ENCODE data around the gene VSX1. TPM values are rescaled to one million over a fixed set of nuclear protein-coding genes. Genes with fewer than 3 reads are reported as not detected.

Gene VSX1
- polyA plus RNA-seq, 1 donor (not counting 4 experiments of a cell fraction or from before 2014, with no cell fraction given) = not detected

GRCh38 chr20:25042531-25043498 is 39.1 kb downstream of the VSX1 start:
- H3K36me3 ChIP-seq (ENCODE audit: control insufficient read depth in 2 of 2, extremely low read depth in 1 of 2, insufficient read depth in 2 of 2, low read length in 2 of 2) = no peaks in the 10 kb centered on the region
- H3K9ac ChIP-seq (ENCODE audit: control insufficient read depth, extremely low read depth, insufficient read depth, low read length) = no peak overlapping the region
- no peaks in the 10 kb centered on the region for H4K20me1 ChIP-seq (ENCODE audit: control insufficient read depth, extremely low read depth, insufficient read depth, low read length)
- H3K4me3 ChIP-seq (ENCODE audit: control insufficient read depth in 2 of 3, extremely low read depth in 1 of 3, insufficient read depth in 2 of 3, low read depth in 1 of 3, low read length in 3 of 3) = no peak overlapping the region
- no peak for TF ChIP-seq EZH2 (IDR thresholded peaks at IDR 0.05; ENCODE audit: low read length)
- no peaks in the 10 kb centered on the region for H3K9me1 ChIP-seq (ENCODE audit: control insufficient read depth, extremely low read depth, insufficient read depth, low read length)
- no peak for DNase-seq (ENCODE audit: low read depth, low spot score)
- H3K4me2 ChIP-seq (ENCODE audit: control insufficient read depth, extremely low read depth, insufficient read depth, low read depth, low read length) = no peak overlapping the region
- no peaks in the 10 kb centered on the region for H3K79me2 ChIP-seq (ENCODE audit: control insufficient read depth, insufficient read depth, low read length)
- H3K27ac ChIP-seq (ENCODE audit: control insufficient read depth, insufficient read depth, low read length) = no peak overlapping the region
- H3K9me3 ChIP-seq (ENCODE audit: control insufficient read depth, low read depth, low read length) = no peaks in the 10 kb centered on the region
- H2AFZ ChIP-seq (ENCODE audit: control insufficient read depth, low read length) = no peak overlapping the region
- H3K27me3 ChIP-seq (ENCODE audit: control insufficient read depth, extremely low read depth, insufficient read depth, low read length) = no peaks in the 10 kb centered on the region
- no peak for FAIRE-seq
- H3K4me1 ChIP-seq (ENCODE audit: control insufficient read depth, extremely low read depth, insufficient read depth, low read length) = peaks cover 15% of the 10 kb centered on the region
- dilution Hi-C loops (cut with MboI; ENCODE audit: extremely low pct_ligation_motif_present, low sequenced_read_pairs) = no loop called here

GRCh38 chr20:25041813-25042530 is 40.0 kb downstream of the VSX1 start:
- H3K9me1 ChIP-seq (ENCODE audit: control insufficient read depth, extremely low read depth, insufficient read depth, low read length) = no peaks in the 10 kb centered on the region
- no peak overlapping the region for H3K9ac ChIP-seq (ENCODE audit: control insufficient read depth, extremely low read depth, insufficient read depth, low read length)
- no peaks in the 10 kb centered on the region for H3K27me3 ChIP-seq (ENCODE audit: control insufficient read depth, extremely low read depth, insufficient read depth, low read length)
- H3K36me3 ChIP-seq (ENCODE audit: control insufficient read depth in 2 of 2, extremely low read depth in 1 of 2, insufficient read depth in 2 of 2, low read length in 2 of 2) = no peaks in the 10 kb centered on the region
- H3K4me1 ChIP-seq (ENCODE audit: control insufficient read depth, extremely low read depth, insufficient read depth, low read length) = peaks cover 15% of the 10 kb centered on the region
- TF ChIP-seq CTCF (optimal IDR thresholded peaks at IDR 0.05 in 1 of 3, IDR thresholded peaks at IDR 0.05 in 1 of 3, conservative IDR thresholded peaks at IDR 0.05 in 1 of 3; ENCODE audit: extremely low read depth in 1 of 3, insufficient read depth in 2 of 3, low read length in 3 of 3) = no peak
- TF ChIP-seq EZH2 (IDR thresholded peaks at IDR 0.05; ENCODE audit: low read length) = no peak
- no peak overlapping the region for H3K27ac ChIP-seq (ENCODE audit: control insufficient read depth, insufficient read depth, low read length)
- H2AFZ ChIP-seq (ENCODE audit: control insufficient read depth, low read length) = no peak overlapping the region
- no peaks in the 10 kb centered on the region for H3K9me3 ChIP-seq (ENCODE audit: control insufficient read depth, low read depth, low read length)
- FAIRE-seq = no peak
- H4K20me1 ChIP-seq (ENCODE audit: control insufficient read depth, extremely low read depth, insufficient read depth, low read length) = no peaks in the 10 kb centered on the region
- no peaks in the 10 kb centered on the region for H3K79me2 ChIP-seq (ENCODE audit: control insufficient read depth, insufficient read depth, low read length)
- dilution Hi-C loops (cut with MboI; ENCODE audit: extremely low pct_ligation_motif_present, low sequenced_read_pairs) = no loop called here
- DNase-seq (ENCODE audit: low read depth, low spot score) = no peak
- no peak overlapping the region for H3K4me3 ChIP-seq (ENCODE audit: control insufficient read depth in 2 of 3, extremely low read depth in 1 of 3, insufficient read depth in 2 of 3, low read depth in 1 of 3, low read length in 3 of 3)
- no peak overlapping the region for H3K4me2 ChIP-seq (ENCODE audit: control insufficient read depth, extremely low read depth, insufficient read depth, low read depth, low read length)
